HG03460 (cell line): ENCODE data around the gene TSPAN17.
"Not testable (repeated sequence)": the region's sequence is repeated elsewhere in the genome, so short reads cannot be mapped to it uniquely, and the experiment has no call there.

Experiments
- ATAC-seq: cut with Tn5 transposase; IDR thresholded peaks from one replicate; pipeline ENCODE4 v1.9.1; 2021; ENCODE audit not compliant: unreplicated experiment

The TSPAN17 gene

GRCh38 chr5:176647030-176647842, at the start of gene TSPAN17:
Gene TSPAN17 (plus strand): TSS chr5:176647484. CDS start chr5:176647616, 132 bp downstream.
- ATAC-seq = peak; percentile 97

GRCh38 chr5:176599749-176600430, 47.4 kb upstream of the TSPAN17 start:
- not testable (repeated sequence) for ATAC-seq

GRCh38 chr5:176601901-176602482, 45.3 kb upstream of the TSPAN17 start:
- ATAC-seq = no peak

- ATAC-seq = no peak
Observed at GRCh38 chr5:176603091-176603490, 44.2 kb upstream of the TSPAN17 start.

GRCh38 chr5:176606032-176606431, 41.3 kb upstream of the TSPAN17 start:
- ATAC-seq = no peak

GRCh38 chr5:176606875-176607274, 40.4 kb upstream of the TSPAN17 start:
- ATAC-seq = no peak

GRCh38 chr5:176608142-176608705, 39.1 kb upstream of the TSPAN17 start:
- ATAC-seq = no peak

GRCh38 chr5:176608937-176609723, 38.2 kb upstream of the TSPAN17 start:
- peak; percentile 25 for ATAC-seq

GRCh38 chr5:176609724-176610434, 37.4 kb upstream of the TSPAN17 start, which contains the start of gene GPRIN1:
Gene GPRIN1 (minus strand): TSS chr5:176610156. CDS start chr5:176599834, 10,322 bp downstream.
- peak; percentile 77 for ATAC-seq

GRCh38 chr5:176610435-176610773, 36.9 kb upstream of the TSPAN17 start:
- peak; percentile 15 for ATAC-seq

- no peak for ATAC-seq
Observed at GRCh38 chr5:176611435-176611834, 35.8 kb upstream of the TSPAN17 start.

- no peak for ATAC-seq
Observed at GRCh38 chr5:176612008-176612407, 35.3 kb upstream of the TSPAN17 start.

- no peak for ATAC-seq
Observed at GRCh38 chr5:176612855-176613254, 34.4 kb upstream of the TSPAN17 start.

GRCh38 chr5:176614805-176615478, 32.3 kb upstream of the TSPAN17 start:
- no peak for ATAC-seq

- ATAC-seq = no peak
Observed at GRCh38 chr5:176616511-176616910, 30.8 kb upstream of the TSPAN17 start.

GRCh38 chr5:176618783-176619182, 28.5 kb upstream of the TSPAN17 start:
- no peak for ATAC-seq

- peak; percentile 89 for ATAC-seq
Observed at GRCh38 chr5:176619203-176619568, 28.1 kb upstream of the TSPAN17 start.

- ATAC-seq = no peak
Observed at GRCh38 chr5:176619569-176620332, 27.5 kb upstream of the TSPAN17 start.
